Lower leg skin (tissue), 4 donors: Measurements from ENCODE around the gene BLNK. TPM values are rescaled to one million over a fixed set of nuclear protein-coding genes. Genes with fewer than 3 reads are reported as not detected.

Source experiments
- DNase-seq, 2 donors: peaks; one replicate each; pipeline ENCODE4 v3.0.0-alpha.2; 2019; ENCODE audit warnings: low spot score in 2 of 2
- H3K4me3 ChIP-seq: fragments of 200-600 bp; sonication (generic); 2 replicates; pipeline ENCODE4 v1.5.1; 2017; ENCODE audit warnings: mild to moderate bottlenecking, low read depth; ENCODE audit not compliant: poor library complexity, severe bottlenecking
- CTCF ChIP-seq, 3 donors: fragments of 450-650 bp; IDR thresholded peaks; one replicate each; pipeline ENCODE4 v1.5.1; 2016; ENCODE audit warnings: antibody characterized with exemption in 3 of 3, mild to moderate bottlenecking in 3 of 3, moderate library complexity in 2 of 3
- POLR2A ChIP-seq, 2 donors: fragments of 450-650 bp; IDR thresholded peaks; one replicate each; pipeline ENCODE4 v1.6.1; 2016 to 2017; ENCODE audit warnings: antibody characterized with exemption in 2 of 2, mild to moderate bottlenecking in 1 of 2, moderate library complexity in 1 of 2
- WGBS, 2 donors: methylation state at CpG; one replicate each; pipeline ENCODE4 v1.1.5; 2018; 5-methylcytosine and 5-hydroxymethylcytosine counted together
- intact Hi-C: fragments of 100-400 bp; cut with DNase I; formaldehyde crosslinking; loops from one replicate; pipeline ENCODE4 v1.15.0; 2023; ENCODE audit warnings: low total_unique reads
- total RNA-seq, 4 donors: library from RNA; depleted of rRNA; stranded (reverse); fragments of >200 nt; gene quantifications; one replicate each; pipeline ENCODE4 v1.1.0, GENCODE V29; 2016

Gene BLNK
- 10 to 100 TPM in 2 of 4 donors, 1 to 10 TPM in 2; 2.4 to 13.3 (median 7.7) TPM for total RNA-seq

DNA sequence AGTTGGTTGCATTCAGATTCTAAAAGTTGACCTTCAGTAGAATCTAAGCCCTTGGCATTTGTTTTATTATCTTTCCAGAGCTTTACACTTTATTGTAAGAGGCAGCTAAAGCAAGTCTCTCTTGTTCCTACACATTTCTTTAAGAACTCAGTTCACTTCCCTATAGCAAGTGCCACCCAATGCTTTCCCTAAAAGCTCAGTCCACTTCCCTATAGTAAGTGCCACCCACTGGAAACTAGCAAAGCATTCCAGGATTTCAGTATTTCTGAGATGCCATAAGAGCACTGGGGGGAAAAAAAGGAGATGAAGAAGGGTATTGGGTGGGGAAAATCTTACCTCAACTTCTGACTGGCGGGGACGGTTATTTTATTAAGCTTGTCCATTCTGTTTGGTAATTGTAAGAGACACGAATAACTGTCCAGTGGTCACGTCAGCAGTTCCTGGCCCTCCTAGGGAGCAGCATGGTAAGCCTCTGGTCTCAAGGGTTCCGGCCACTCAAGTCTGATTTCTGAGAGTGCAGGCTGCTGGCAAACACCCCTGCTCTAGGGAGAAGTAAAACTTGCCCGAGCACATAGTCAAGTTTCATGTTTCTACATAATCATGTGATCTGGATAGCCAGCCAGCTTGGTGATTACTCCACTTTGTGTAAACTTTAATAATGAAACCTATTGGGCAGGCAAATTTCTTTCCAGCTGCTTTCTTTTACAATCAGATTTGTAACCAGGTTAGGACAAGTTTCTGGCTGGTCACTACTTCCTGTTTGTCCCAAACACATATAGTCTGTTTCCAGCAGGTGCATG is at the start of gene BLNK:
Gene BLNK, minus strand, starts transcription at position 554 of the 800 bp plus-strand sequence. Its CDS starts 171 bp downstream, at position 383.
- DNase-seq = peak; percentile 86 to 89
- no peak within 1 kb of the TSS for H3K4me3 ChIP-seq
- intact Hi-C loops = no loop called here
- no peak for TF ChIP-seq POLR2A (IDR thresholded peaks at IDR 0.05)
- no peak for TF ChIP-seq CTCF (IDR thresholded peaks at IDR 0.05)
- 18 to 31% methylated on average over 6 of the region's 6 CpGs for WGBS, 2 donors

GRCh38 chr10:96319754-96320474 is 48.5 kb upstream of the BLNK start:
- intact Hi-C loops = no loop called here
- no peak overlapping the region for H3K4me3 ChIP-seq
- TF ChIP-seq CTCF (IDR thresholded peaks at IDR 0.05) (no peak), POLR2A (IDR thresholded peaks at IDR 0.05) (no peak)
- WGBS, 2 donors = 28 to 35% methylated on average over 3 of the region's 3 CpGs
- no peak for DNase-seq

GRCh38 chr10:96317067-96317833 is 45.9 kb upstream of the BLNK start:
- H3K4me3 ChIP-seq = no peak overlapping the region
- TF ChIP-seq CTCF (IDR thresholded peaks at IDR 0.05) (no peak), POLR2A (IDR thresholded peaks at IDR 0.05) (no peak)
- WGBS, 2 donors = 81 to 86% methylated on average over 4 of the region's 4 CpGs
- no peak for DNase-seq
- intact Hi-C loops = no loop called here

- no peak for DNase-seq
- TF ChIP-seq CTCF (IDR thresholded peaks at IDR 0.05) (no peak), POLR2A (IDR thresholded peaks at IDR 0.05) (no peak)
- intact Hi-C loops = no loop called here
- H3K4me3 ChIP-seq = no peak overlapping the region
- 53 to 68% methylated on average over 2 of the region's 2 CpGs for WGBS, 2 donors
Observed at GRCh38 chr10:96313344-96313743, 42.0 kb upstream of the BLNK start.

- WGBS, 2 donors = 63 to 67% methylated on average over 3 of the region's 3 CpGs
- H3K4me3 ChIP-seq = no peak overlapping the region
- intact Hi-C loops = no loop called here
- TF ChIP-seq POLR2A (IDR thresholded peaks at IDR 0.05) (no peak), CTCF (IDR thresholded peaks at IDR 0.05) (no peak)
- no peak for DNase-seq
Observed at GRCh38 chr10:96311180-96311715, 39.9 kb upstream of the BLNK start.
